ENCODE results near the gene KHK.
A peak's percentile ranks its signal among the peaks of the same experiment; 100 is the strongest.

Gene KHK

GRCh38 chr2:27086724-27087593, at the start of gene KHK:
TSS of gene KHK (plus strand) at chr2:27086772. CDS start at chr2:27087260, 488 bp downstream.
- peaks cover 8% of the 10 kb centered on the region for H3K4me1 ChIP-seq (ENCODE audit: insufficient read depth, insufficient read length)
- H3K4me3 ChIP-seq (ENCODE audit: insufficient read length, low read depth): peak within 1 kb of the TSS; percentile 61
- no peak for DNase-seq (ENCODE audit: low read depth, low spot score)
- H3K9me3 ChIP-seq (ENCODE audit: insufficient read depth, low read length): no peaks in the 10 kb centered on the region
- H3K9ac ChIP-seq (ENCODE audit: insufficient read length, low read depth): peak within 1 kb of the TSS; percentile 90
- TF ChIP-seq YY1 (IDR thresholded peaks at IDR 0.05; ENCODE audit: insufficient read depth, insufficient read length) (no peak), SUZ12 (IDR thresholded peaks at IDR 0.05; ENCODE audit: extremely low read depth, insufficient read depth, insufficient read length) (no peak), ZNF274 (IDR thresholded peaks at IDR 0.05; ENCODE audit: low read depth, low read length) (no peak)
- no peaks in the 10 kb centered on the region for H3K36me3 ChIP-seq (ENCODE audit: insufficient read depth, insufficient read length, low read length)
- H3K27me3 ChIP-seq (ENCODE audit: insufficient read depth, insufficient read length): peaks cover 11% of the 10 kb centered on the region

DNA sequence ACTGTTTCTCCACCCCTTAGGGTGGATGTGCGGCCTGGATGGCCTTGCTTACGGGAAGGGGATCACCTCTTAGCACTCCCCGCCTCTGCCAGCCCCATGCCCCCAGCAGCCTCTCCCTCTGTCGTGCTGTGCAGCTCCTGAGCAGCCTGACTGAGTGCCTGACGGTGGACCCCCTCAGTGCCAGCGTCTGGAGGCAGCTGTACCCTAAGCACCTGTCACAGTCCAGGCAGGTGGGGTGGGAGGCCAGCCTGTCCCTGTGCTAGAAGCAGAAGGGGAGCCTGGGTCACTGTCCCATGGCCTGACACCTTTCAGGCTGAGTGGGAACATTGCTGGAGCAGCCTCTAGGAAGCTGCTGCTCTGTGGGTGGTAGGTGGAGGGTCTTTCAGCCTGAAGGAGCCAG, 48.6 kb upstream of the KHK start:
- peaks cover 87% of the 10 kb centered on the region for H3K36me3 ChIP-seq (ENCODE audit: insufficient read depth, insufficient read length, low read length)
- TF ChIP-seq ZNF274 (IDR thresholded peaks at IDR 0.05; ENCODE audit: low read depth, low read length) (no peak), YY1 (IDR thresholded peaks at IDR 0.05; ENCODE audit: insufficient read depth, insufficient read length) (no peak), SUZ12 (IDR thresholded peaks at IDR 0.05; ENCODE audit: extremely low read depth, insufficient read depth, insufficient read length) (no peak)
- no peak overlapping the region for H3K9ac ChIP-seq (ENCODE audit: insufficient read length, low read depth)
- H3K4me1 ChIP-seq (ENCODE audit: insufficient read depth, insufficient read length): no peaks in the 10 kb centered on the region
- no peaks in the 10 kb centered on the region for H3K27me3 ChIP-seq (ENCODE audit: insufficient read depth, insufficient read length)
- no peaks in the 10 kb centered on the region for H3K9me3 ChIP-seq (ENCODE audit: insufficient read depth, low read length)
- no peak for DNase-seq (ENCODE audit: low read depth, low spot score)
- no peak overlapping the region for H3K4me3 ChIP-seq (ENCODE audit: insufficient read length, low read depth)

GRCh38 chr2:27038631-27039339, 47.8 kb upstream of the KHK start:
- no peak overlapping the region for H3K9ac ChIP-seq (ENCODE audit: insufficient read length, low read depth)
- H3K4me3 ChIP-seq (ENCODE audit: insufficient read length, low read depth): no peak overlapping the region
- H3K36me3 ChIP-seq (ENCODE audit: insufficient read depth, insufficient read length, low read length): peaks cover 90% of the 10 kb centered on the region
- H3K27me3 ChIP-seq (ENCODE audit: insufficient read depth, insufficient read length): no peaks in the 10 kb centered on the region
- no peaks in the 10 kb centered on the region for H3K9me3 ChIP-seq (ENCODE audit: insufficient read depth, low read length)
- TF ChIP-seq ZNF274 (IDR thresholded peaks at IDR 0.05; ENCODE audit: low read depth, low read length) (no peak), SUZ12 (IDR thresholded peaks at IDR 0.05; ENCODE audit: extremely low read depth, insufficient read depth, insufficient read length) (no peak), YY1 (IDR thresholded peaks at IDR 0.05; ENCODE audit: insufficient read depth, insufficient read length) (no peak)
- DNase-seq (ENCODE audit: low read depth, low spot score): no peak
- H3K4me1 ChIP-seq (ENCODE audit: insufficient read depth, insufficient read length): no peaks in the 10 kb centered on the region

DNA sequence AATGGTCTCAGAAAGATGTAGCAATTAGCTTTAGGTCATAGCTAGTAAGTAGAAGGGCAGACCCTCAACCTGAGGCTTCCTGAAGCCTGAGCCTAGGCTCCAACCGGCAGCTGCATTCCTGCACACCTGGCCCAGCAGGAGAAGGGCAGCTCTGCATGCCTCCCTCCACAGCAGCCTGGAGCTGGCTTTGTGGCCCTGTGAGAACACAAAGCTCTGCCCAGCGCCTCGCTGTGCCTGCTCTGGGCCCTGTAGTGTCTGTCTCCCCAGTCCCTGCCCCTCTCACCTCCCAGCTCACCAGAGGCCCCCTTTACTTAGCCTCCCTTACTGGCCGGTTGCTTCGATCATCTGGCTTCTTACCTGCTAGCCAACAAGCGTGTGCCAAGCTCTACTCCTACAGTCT, 47.1 kb upstream of the KHK start:
- Histone ChIP-seq H3K9me3 (ENCODE audit: insufficient read depth, low read length) (no peaks in the 10 kb centered on the region), H3K4me3 (ENCODE audit: insufficient read length, low read depth) (no peak overlapping the region), H3K27me3 (ENCODE audit: insufficient read depth, insufficient read length) (no peaks in the 10 kb centered on the region), H3K9ac (ENCODE audit: insufficient read length, low read depth) (no peak overlapping the region), H3K4me1 (ENCODE audit: insufficient read depth, insufficient read length) (no peaks in the 10 kb centered on the region), H3K36me3 (ENCODE audit: insufficient read depth, insufficient read length, low read length) (peaks cover 84% of the 10 kb centered on the region)
- TF ChIP-seq YY1 (IDR thresholded peaks at IDR 0.05; ENCODE audit: insufficient read depth, insufficient read length) (no peak), SUZ12 (IDR thresholded peaks at IDR 0.05; ENCODE audit: extremely low read depth, insufficient read depth, insufficient read length) (no peak), ZNF274 (IDR thresholded peaks at IDR 0.05; ENCODE audit: low read depth, low read length) (no peak)
- no peak for DNase-seq (ENCODE audit: low read depth, low spot score)

DNA sequence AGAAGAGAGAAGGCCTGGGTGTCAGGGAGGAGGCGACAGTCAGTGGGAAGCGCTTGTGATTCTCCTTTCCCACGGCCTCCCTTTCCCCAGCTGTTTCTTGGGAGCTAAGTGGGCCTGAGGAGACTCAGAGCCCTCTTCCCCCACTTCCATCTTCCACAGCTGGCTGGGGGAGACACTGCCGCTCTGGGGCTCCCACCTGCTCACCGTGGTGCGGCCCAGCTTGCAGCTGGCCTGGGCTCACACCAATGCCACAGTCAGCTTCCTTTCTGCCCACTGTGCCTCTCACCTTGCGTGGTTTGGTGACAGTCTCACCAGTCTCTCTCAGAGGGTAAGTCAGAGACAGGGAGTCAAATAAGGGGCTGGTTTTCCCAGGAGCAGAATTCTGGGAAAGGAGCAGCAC, 46.7 kb upstream of the KHK start:
- Histone ChIP-seq H3K9me3 (ENCODE audit: insufficient read depth, low read length) (no peaks in the 10 kb centered on the region), H3K36me3 (ENCODE audit: insufficient read depth, insufficient read length, low read length) (peaks cover 82% of the 10 kb centered on the region), H3K4me1 (ENCODE audit: insufficient read depth, insufficient read length) (no peaks in the 10 kb centered on the region), H3K27me3 (ENCODE audit: insufficient read depth, insufficient read length) (no peaks in the 10 kb centered on the region), H3K9ac (ENCODE audit: insufficient read length, low read depth) (no peak overlapping the region), H3K4me3 (ENCODE audit: insufficient read length, low read depth) (no peak overlapping the region)
- TF ChIP-seq YY1 (IDR thresholded peaks at IDR 0.05; ENCODE audit: insufficient read depth, insufficient read length): no peak
- TF ChIP-seq SUZ12 (IDR thresholded peaks at IDR 0.05; ENCODE audit: extremely low read depth, insufficient read depth, insufficient read length): no peak
- no peak for TF ChIP-seq ZNF274 (IDR thresholded peaks at IDR 0.05; ENCODE audit: low read depth, low read length)
- no peak for DNase-seq (ENCODE audit: low read depth, low spot score)

- Histone ChIP-seq H3K36me3 (ENCODE audit: insufficient read depth, insufficient read length, low read length) (peaks cover 78% of the 10 kb centered on the region), H3K4me1 (ENCODE audit: insufficient read depth, insufficient read length) (no peaks in the 10 kb centered on the region), H3K9me3 (ENCODE audit: insufficient read depth, low read length) (no peaks in the 10 kb centered on the region), H3K9ac (ENCODE audit: insufficient read length, low read depth) (no peak overlapping the region), H3K27me3 (ENCODE audit: insufficient read depth, insufficient read length) (no peaks in the 10 kb centered on the region), H3K4me3 (ENCODE audit: insufficient read length, low read depth) (no peak overlapping the region)
- TF ChIP-seq YY1 (IDR thresholded peaks at IDR 0.05; ENCODE audit: insufficient read depth, insufficient read length) (no peak), SUZ12 (IDR thresholded peaks at IDR 0.05; ENCODE audit: extremely low read depth, insufficient read depth, insufficient read length) (no peak), ZNF274 (IDR thresholded peaks at IDR 0.05; ENCODE audit: low read depth, low read length) (no peak)
- no peak for DNase-seq (ENCODE audit: low read depth, low spot score)
Measured at GRCh38 chr2:27040282-27040681, 46.3 kb upstream of the KHK start.

GRCh38 chr2:27041752-27042151, 44.8 kb upstream of the KHK start:
- H3K4me3 ChIP-seq (ENCODE audit: insufficient read length, low read depth): no peak overlapping the region
- H3K27me3 ChIP-seq (ENCODE audit: insufficient read depth, insufficient read length): no peaks in the 10 kb centered on the region
- H3K4me1 ChIP-seq (ENCODE audit: insufficient read depth, insufficient read length): no peaks in the 10 kb centered on the region
- H3K9me3 ChIP-seq (ENCODE audit: insufficient read depth, low read length): no peaks in the 10 kb centered on the region
- H3K9ac ChIP-seq (ENCODE audit: insufficient read length, low read depth): no peak overlapping the region
- H3K36me3 ChIP-seq (ENCODE audit: insufficient read depth, insufficient read length, low read length): peaks cover 63% of the 10 kb centered on the region
- no peak for DNase-seq (ENCODE audit: low read depth, low spot score)
- TF ChIP-seq ZNF274 (IDR thresholded peaks at IDR 0.05; ENCODE audit: low read depth, low read length) (no peak), SUZ12 (IDR thresholded peaks at IDR 0.05; ENCODE audit: extremely low read depth, insufficient read depth, insufficient read length) (no peak)
